Temporal lobe (tissue), 1 donor: ENCODE results near the gene EDARADD. TPM values are rescaled to one million over a fixed set of nuclear protein-coding genes. Genes with fewer than 3 reads are reported as not detected.

ENCODE experiments used
- total RNA-seq: library from RNA; depleted of rRNA; stranded (reverse); fragments of >200 nt; gene quantifications from one replicate; pipeline ENCODE4 v1.2.3, GENCODE V29; 2014

Gene EDARADD
- total RNA-seq, 1 donor from 2014 or later = 3.4 TPM

Other genes starting within 250 kb of the EDARADD start
- 12.8 TPM for gene ERO1B, start 112.3 kb upstream of the EDARADD start, total RNA-seq
- 76.7 TPM for gene LGALS8, start 129.7 kb downstream of the EDARADD start, total RNA-seq
- gene HEATR1, start 210.2 kb downstream of the EDARADD start, total RNA-seq = 37.6 TPM